Measurements from ENCODE around the gene THEM5. TPM values are rescaled to one million over a fixed set of nuclear protein-coding genes. Genes with fewer than 3 reads are reported as not detected.
A peak's percentile ranks its signal among the peaks of the same experiment; 100 is the strongest.

The THEM5 gene
- total RNA-seq, 1 experiment from 2014 or later = not detected

- intact Hi-C loops (cut with micrococcal nuclease) = no loop called here
Observed at GRCh38 chr1:151830055-151830454, 23.5 kb downstream of the THEM5 start.

More at GRCh38 chr1:151830055-151830454, 23.5 kb downstream of the THEM5 start:
- no peaks in the 10 kb centered on the region for H3K27me3 ChIP-seq (ENCODE audit: insufficient read depth, low read length)
- H2AFZ ChIP-seq (ENCODE audit: low read depth, low read length, poor library complexity, severe bottlenecking) = no peak overlapping the region
- no peak overlapping the region; the same call in 1 of the 2 replicates for H3K27ac ChIP-seq (ENCODE audit: low read depth, low read length)
- no peaks in the 10 kb centered on the region for H3K9me2 ChIP-seq (ENCODE audit: insufficient read depth)
- ChIA-PET CTCF (interaction anchor here (0.6 to 1.6 kb wide), 4 partner anchors 9 to 431 kb away, joined by 3 to 5 read pairs (median 4); partner anchors contain the start of gene PSMB4), POLR2A (interaction anchor here (0.9 to 1.3 kb wide), 2 partner anchors 10 to 529 kb away, joined by 3 to 4 read pairs; no protein-coding TSS in a partner anchor), RAD21 (ENCODE audit: low non-redundant PET in 1 of 2, low total read pairs in 2 of 2, uncharacterized antibody in 2 of 2, unreplicated experiment in 2 of 2) (interaction anchor here in 1 of 2 experiments (0.7 kb wide), 1 partner anchor 58 kb away, joined by 3 read pairs; no protein-coding TSS in a partner anchor)
- no peak overlapping the region for H3K9ac ChIP-seq (ENCODE audit: low read length)
- TF ChIP-seq SIN3A (IDR thresholded peaks at IDR 0.05; ENCODE audit: low read depth) (no peak), ELF1 (IDR thresholded peaks at IDR 0.05; ENCODE audit: borderline replicate concordance, low read depth) (no peak), POLR2AphosphoS5 (IDR thresholded peaks at IDR 0.05; ENCODE audit: low read depth, low read length) (no peak)
- TF ChIP-seq, protein P1, sequence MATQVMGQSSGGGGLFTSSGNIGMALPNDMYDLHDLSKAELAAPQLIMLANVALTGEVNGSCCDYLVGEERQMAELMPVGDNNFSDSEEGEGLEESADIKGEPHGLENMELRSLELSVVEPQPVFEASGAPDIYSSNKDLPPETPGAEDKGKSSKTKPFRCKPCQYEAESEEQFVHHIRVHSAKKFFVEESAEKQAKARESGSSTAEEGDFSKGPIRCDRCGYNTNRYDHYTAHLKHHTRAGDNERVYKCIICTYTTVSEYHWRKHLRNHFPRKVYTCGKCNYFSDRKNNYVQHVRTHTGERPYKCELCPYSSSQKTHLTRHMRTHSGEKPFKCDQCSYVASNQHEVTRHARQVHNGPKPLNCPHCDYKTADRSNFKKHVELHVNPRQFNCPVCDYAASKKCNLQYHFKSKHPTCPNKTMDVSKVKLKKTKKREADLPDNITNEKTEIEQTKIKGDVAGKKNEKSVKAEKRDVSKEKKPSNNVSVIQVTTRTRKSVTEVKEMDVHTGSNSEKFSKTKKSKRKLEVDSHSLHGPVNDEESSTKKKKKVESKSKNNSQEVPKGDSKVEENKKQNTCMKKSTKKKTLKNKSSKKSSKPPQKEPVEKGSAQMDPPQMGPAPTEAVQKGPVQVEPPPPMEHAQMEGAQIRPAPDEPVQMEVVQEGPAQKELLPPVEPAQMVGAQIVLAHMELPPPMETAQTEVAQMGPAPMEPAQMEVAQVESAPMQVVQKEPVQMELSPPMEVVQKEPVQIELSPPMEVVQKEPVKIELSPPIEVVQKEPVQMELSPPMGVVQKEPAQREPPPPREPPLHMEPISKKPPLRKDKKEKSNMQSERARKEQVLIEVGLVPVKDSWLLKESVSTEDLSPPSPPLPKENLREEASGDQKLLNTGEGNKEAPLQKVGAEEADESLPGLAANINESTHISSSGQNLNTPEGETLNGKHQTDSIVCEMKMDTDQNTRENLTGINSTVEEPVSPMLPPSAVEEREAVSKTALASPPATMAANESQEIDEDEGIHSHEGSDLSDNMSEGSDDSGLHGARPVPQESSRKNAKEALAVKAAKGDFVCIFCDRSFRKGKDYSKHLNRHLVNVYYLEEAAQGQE (IDR thresholded peaks at IDR 0.05; ENCODE audit: low read depth) = no peak
- H3K4me2 ChIP-seq (ENCODE audit: low read length) = peak overlapping the region; percentile 67
- no peaks in the 10 kb centered on the region for H3K36me3 ChIP-seq (ENCODE audit: control insufficient read depth in 1 of 2, insufficient read depth in 2 of 2, low read length in 2 of 2)
- no peak overlapping the region for H3K4me3 ChIP-seq (replicated peaks in 1 of 2; ENCODE audit: low read depth in 1 of 2, low read length in 2 of 2)
- BruUV-seq (replicated peaks) = no TSS peak
- no peaks in the 10 kb centered on the region for H4K20me1 ChIP-seq (ENCODE audit: insufficient read depth)
- no peaks in the 10 kb centered on the region for H3K79me2 ChIP-seq (ENCODE audit: insufficient read depth, low read length)
- no peaks in the 10 kb centered on the region for H3K9me3 ChIP-seq (ENCODE audit: control insufficient read depth in 1 of 2, insufficient read depth in 1 of 2, low read depth in 1 of 2, low read length in 2 of 2)
- peaks cover 23 to 49% of the 10 kb centered on the region in 2 experiments for H3K4me1 ChIP-seq (ENCODE audit: control insufficient read depth in 1 of 2, insufficient read depth in 2 of 2, low read length in 2 of 2)
- no peak for DNase-seq (ENCODE audit: low read depth, low spot score)
- no peak for ATAC-seq
